IMR-90 (cell line): ENCODE results near the gene PRB4. TPM values are rescaled to one million over a fixed set of nuclear protein-coding genes. Genes with fewer than 3 reads are reported as not detected.

Experiments used
- ATAC-seq: fragments of 200-7000 bp; cut with Tn5 transposase; 2 replicates; pipeline ENCODE4 v1.9.1; 2020; ENCODE audit warnings: low read depth, mild to moderate bottlenecking, moderate library complexity
- BruUV-seq: library from RNA; stranded (reverse); fragments of 400-500 nt; replicated peaks from 2 replicates; lab custom pipeline; 2021; lab: Mats Ljungman, UMichigan
- CTCF ChIA-PET: fragments of 300-600 bp; formaldehyde crosslinking; extraction: SDS; loops from one replicate; lab custom pipeline; 2021; ENCODE audit warnings: antibody characterized with exemption; lab: Yijun Ruan, JAX
- POLR2A ChIA-PET: fragments of 300-600 bp; sonication (Branson Sonifier 250); formaldehyde crosslinking; loops from one replicate; lab custom pipeline; 2022; ENCODE audit warnings: antibody characterized with exemption; ENCODE audit not compliant: unreplicated experiment; lab: Charles Lee
- DNase-seq: peaks from one replicate; pipeline ENCODE4 v3.0.0; 2013
- H2AFZ ChIP-seq: replicated peaks from 2 replicates; pipeline ENCODE3; 2013; ENCODE audit warnings: low read length, mild to moderate bottlenecking; ENCODE audit not compliant: poor library complexity
- H2AK5ac ChIP-seq: 2 replicates; pipeline ENCODE4 v1.6.1; 2013; ENCODE audit warnings: low read depth, low read length, inconsistent platforms
- H2AK9ac ChIP-seq: replicated peaks from 2 replicates; pipeline ENCODE3; 2013; ENCODE audit warnings: mild to moderate bottlenecking, low read depth, low read length, moderate library complexity; ENCODE audit not compliant: poor library complexity
- H2BK120ac ChIP-seq: 2 replicates; pipeline ENCODE4 v1.6.1; 2013; ENCODE audit warnings: low read depth, low read length, inconsistent platforms
- H2BK15ac ChIP-seq: 3 replicates; pipeline ENCODE4 v1.6.1; 2013; ENCODE audit warnings: low read depth, low read length, inconsistent platforms
- H2BK20ac ChIP-seq: 2 replicates; pipeline ENCODE4 v1.6.1; 2013; ENCODE audit warnings: low read depth, mild to moderate bottlenecking, inconsistent platforms, low read length, moderate library complexity
- H2BK5ac ChIP-seq: 2 replicates; pipeline ENCODE4 v1.6.1; 2013; ENCODE audit warnings: mild to moderate bottlenecking, low read depth, low read length, inconsistent platforms; ENCODE audit not compliant: poor library complexity, severe bottlenecking
- H3K14ac ChIP-seq: replicated peaks from 2 replicates; pipeline ENCODE4 v1.6.1; 2013; ENCODE audit warnings: low read depth, low read length, inconsistent platforms
- H3K18ac ChIP-seq: 2 replicates; pipeline ENCODE4 v1.6.1; 2013; ENCODE audit warnings: low read depth, low read length, control low read depth
- H3K23ac ChIP-seq: 2 replicates; pipeline ENCODE4 v1.6.1; 2013; ENCODE audit warnings: low read depth, low read length, inconsistent platforms
- H3K27ac ChIP-seq: 2 replicates; pipeline ENCODE4 v1.5.1; 2013; ENCODE audit warnings: mild to moderate bottlenecking, control low read depth, low read length; ENCODE audit not compliant: insufficient read depth
- H3K27me3 ChIP-seq: 2 replicates; pipeline ENCODE4 v1.6.1; 2013; ENCODE audit warnings: low read length; ENCODE audit not compliant: control insufficient read depth, insufficient read depth
- H3K36me3 ChIP-seq: 2 replicates; pipeline ENCODE4 v1.6.1; 2013; ENCODE audit warnings: low read length, mixed read lengths; ENCODE audit not compliant: control insufficient read depth, insufficient read depth
- H3K4ac ChIP-seq: 2 replicates; pipeline ENCODE4 v1.6.1; 2013; ENCODE audit warnings: low read depth, low read length, inconsistent platforms
- H3K4me1 ChIP-seq: 2 replicates; pipeline ENCODE4 v1.6.1; 2013; ENCODE audit warnings: low read length, mixed read lengths; ENCODE audit not compliant: control insufficient read depth, insufficient read depth
- H3K4me2 ChIP-seq: 2 replicates; pipeline ENCODE4 v1.6.1; 2013; ENCODE audit warnings: low read depth, mild to moderate bottlenecking, control low read depth, low read length, moderate library complexity
- H3K4me3 ChIP-seq: 2 replicates; pipeline ENCODE4 v1.5.1; 2013; ENCODE audit warnings: low read depth, mild to moderate bottlenecking, control low read depth, low read length, moderate library complexity; ENCODE audit not compliant: insufficient read depth
- H3K56ac ChIP-seq: 2 replicates; pipeline ENCODE4 v1.6.1; 2013; ENCODE audit warnings: low read length, inconsistent platforms; ENCODE audit not compliant: insufficient read depth; ENCODE audit errors: extremely low read depth
- H3K79me1 ChIP-seq, 2 experiments: 2 replicates each; pipeline ENCODE4 v1.6.1; 2013; ENCODE audit warnings: low read length in 2 of 2, inconsistent platforms in 1 of 2, low read depth in 1 of 2
- H3K9ac ChIP-seq: 2 replicates; pipeline ENCODE4 v1.6.1; 2013; ENCODE audit warnings: low read depth, low read length, control low read depth
- H3K9me1 ChIP-seq: 2 replicates; pipeline ENCODE4 v1.6.1; 2013; ENCODE audit warnings: low read length, inconsistent platforms; ENCODE audit not compliant: insufficient read depth
- H3K9me3 ChIP-seq: 2 replicates; pipeline ENCODE4 v1.6.1; 2013; ENCODE audit warnings: low read length; ENCODE audit not compliant: control insufficient read depth, insufficient read depth
- H4K20me1 ChIP-seq: 2 replicates; pipeline ENCODE4 v1.6.1; 2013; ENCODE audit warnings: low read length, inconsistent platforms; ENCODE audit not compliant: insufficient read depth
- H4K5ac ChIP-seq: 2 replicates; pipeline ENCODE4 v1.6.1; 2013; ENCODE audit warnings: mild to moderate bottlenecking, low read depth, low read length, control low read depth
- H4K8ac ChIP-seq, 2 experiments: 2 replicates each; pipeline ENCODE4 v1.6.1; 2013; ENCODE audit warnings: low read depth in 2 of 2, low read length in 2 of 2, control low read depth in 1 of 2, inconsistent platforms in 1 of 2
- H4K91ac ChIP-seq: 2 replicates; pipeline ENCODE4 v1.6.1; 2013; ENCODE audit warnings: low read depth, low read length, inconsistent platforms; ENCODE audit not compliant: insufficient read depth
- BHLHE40 ChIP-seq: fragments of 150-350 bp; IDR thresholded peaks from 2 replicates; pipeline ENCODE4 v1.6.1; 2016; ENCODE audit warnings: mild to moderate bottlenecking, low read depth, low read length
- CHD1 ChIP-seq: IDR thresholded peaks from 2 replicates; pipeline ENCODE4 v1.6.1; 2012; ENCODE audit warnings: low read depth, low read length, improper control_type of control experiment
- FOS ChIP-seq: fragments of 150-350 bp; IDR thresholded peaks from 2 replicates; pipeline ENCODE4 v1.6.1; 2016; ENCODE audit warnings: low read depth, low read length
- MAFK ChIP-seq: IDR thresholded peaks from 2 replicates; pipeline ENCODE4 v1.6.1; 2012; ENCODE audit warnings: low read depth, low read length, improper control_type of control experiment
- MAZ ChIP-seq: IDR thresholded peaks from 2 replicates; pipeline ENCODE4 v1.6.1; 2012; ENCODE audit warnings: low read depth, mild to moderate bottlenecking, low read length, improper control_type of control experiment, moderate library complexity, borderline replicate concordance
- MXI1 ChIP-seq: IDR thresholded peaks from 2 replicates; pipeline ENCODE4 v1.6.1; 2012; ENCODE audit warnings: low read depth, mild to moderate bottlenecking, low read length, moderate library complexity, borderline replicate concordance
- NFE2L2 ChIP-seq: fragments of 150-350 bp; IDR thresholded peaks from 2 replicates; pipeline ENCODE4 v1.6.1; 2016; ENCODE audit warnings: low read depth, mild to moderate bottlenecking, low read length
- POLR2A ChIP-seq: IDR thresholded peaks from 2 replicates; pipeline ENCODE4 v1.6.1; 2012; ENCODE audit warnings: mild to moderate bottlenecking, low read depth, low read length
- RAD21 ChIP-seq: IDR thresholded peaks from 2 replicates; pipeline ENCODE4 v1.6.1; 2012; ENCODE audit warnings: low read length, improper control_type of control experiment
- RFX5 ChIP-seq: IDR thresholded peaks from 2 replicates; pipeline ENCODE4 v1.8.0; 2012; ENCODE audit warnings: low read depth, mild to moderate bottlenecking, low read length, moderate library complexity
- SMC3 ChIP-seq: fragments of 150-350 bp; IDR thresholded peaks from 2 replicates; pipeline ENCODE4 v1.6.1; 2016; ENCODE audit warnings: low read depth, mild to moderate bottlenecking, antibody characterized with exemption, low read length, moderate library complexity
- USF2 ChIP-seq: fragments of 150-350 bp; IDR thresholded peaks from 2 replicates; pipeline ENCODE4 v1.6.1; 2017; ENCODE audit warnings: mild to moderate bottlenecking, antibody characterized with exemption, low read length, low read depth
- WGBS, 2 experiments: methylation state at CpG; one replicate each; pipeline versions ENCODE4 v1.1.5 to v1.1.7; 2013; ENCODE audit warnings: missing lambda C conversion rate in 2 of 2; ENCODE audit not compliant: insufficient read length in 1 of 2; ENCODE audit errors: extremely low coverage in 2 of 2; 5-methylcytosine and 5-hydroxymethylcytosine counted together
- dilution Hi-C: fragments of 300-500 bp; cut with HindIII; formaldehyde crosslinking; loops from one replicate; pipeline ENCODE4 v1.14.3; 2018; ENCODE audit warnings: low sequenced_read_pairs; ENCODE audit not compliant: unreplicated experiment
- in situ Hi-C: fragments of 300-500 bp; cut with MboI; formaldehyde crosslinking; loops from 3 replicates; pipeline ENCODE4 v1.14.3; 2019; ENCODE audit warnings: low sequenced_read_pairs, inconsistent platforms, mixed read lengths
- intact Hi-C: fragments of 100-400 bp; cut with micrococcal nuclease; formaldehyde crosslinking; loops from 2 replicates; pipeline ENCODE4 v1.10.0; 2022
- polyA plus RNA-seq, 3 experiments: library from polyadenylated mRNA; depleted of rRNA; stranded (reverse); fragments of >200 nt; gene quantifications; 2 replicates each; pipeline ENCODE4 v1.2.3, GENCODE V29; 2012; ENCODE audit warnings: low replicate concordance in 1 of 3
- total RNA-seq: library from RNA; depleted of rRNA; stranded (reverse); fragments of >200 nt; gene quantifications from 2 replicates; pipeline ENCODE4 v1.2.3, GENCODE V29; 2012

Gene PRB4
- total and polyA plus RNA-seq, 2 of the 4 experiments (the other 2 are of a cell fraction), result not detected

GRCh38 chr12:11307143-11307542 is 3.1 kb downstream of the PRB4 start:
- intact Hi-C loops (no loop called here), in situ Hi-C loops (no loop called here), dilution Hi-C loops (no loop called here)
- ATAC-seq (no peak), DNase-seq (no peak)
- Histone ChIP-seq H3K4me3 (no peak overlapping the region), H3K9ac (no peak overlapping the region), H4K91ac (no peak overlapping the region), H3K4me1 (no peaks in the 10 kb centered on the region), H3K79me1 (no peaks in the 10 kb centered on the region), H2BK15ac (no peak overlapping the region), H3K4ac (no peak overlapping the region), H3K56ac (no peak overlapping the region), H3K14ac (no peak overlapping the region), H3K9me1 (no peaks in the 10 kb centered on the region), H3K9me3 (peaks cover 4% of the 10 kb centered on the region), H2BK120ac (no peak overlapping the region), H3K4me2 (no peak overlapping the region), H2AK5ac (no peak overlapping the region), H3K36me3 (no peaks in the 10 kb centered on the region), H2AK9ac (no peak overlapping the region), H3K27ac (no peak overlapping the region), H4K8ac (no peak overlapping the region), H3K23ac (no peak overlapping the region), H4K5ac (no peak overlapping the region), H3K27me3 (no peaks in the 10 kb centered on the region), H3K18ac (no peak overlapping the region), H2AFZ (no peak overlapping the region), H2BK20ac (no peak overlapping the region), H2BK5ac (no peak overlapping the region), H4K20me1 (no peaks in the 10 kb centered on the region)
- no TSS peak for BruUV-seq
- ChIA-PET POLR2A (no interaction called here), CTCF (no interaction called here)
- WGBS, 2 experiments, result no CpG with 5 or more reads among the region's 2 CpGs
- TF ChIP-seq CHD1 (no peak), NFE2L2 (no peak), MAZ (no peak), RFX5 (no peak), BHLHE40 (no peak), SMC3 (no peak), MXI1 (no peak), FOS (no peak), USF2 (no peak), RAD21 (no peak), POLR2A (no peak), MAFK (no peak)
